Keratinocyte (primary cell): Measurements from ENCODE around the gene MAML2. TPM values are rescaled to one million over a fixed set of nuclear protein-coding genes. Genes with fewer than 3 reads are reported as not detected.

ENCODE experiments used
- DNase-seq: peaks from one replicate; pipeline ENCODE4 v3.0.0-alpha.2; 2011; ENCODE audit warnings: low read depth, missing footprints, low spot score
- FAIRE-seq: peaks from 2 replicates; lab custom pipeline; 2011; peaks lifted over from hg19 to GRCh38; lab: Jason Lieb, UNC
- H2AFZ ChIP-seq: 2 replicates; pipeline ENCODE4 v1.6.0; 2012; ENCODE audit warnings: low read length, control low read depth, inconsistent platforms; ENCODE audit not compliant: control insufficient read depth
- H3K27ac ChIP-seq: 2 replicates; pipeline ENCODE4 v1.5.1; 2011; ENCODE audit warnings: low read length; ENCODE audit not compliant: control insufficient read depth, insufficient read depth
- H3K27me3 ChIP-seq: 3 replicates; pipeline ENCODE4 v1.6.0; 2011; ENCODE audit warnings: low read length; ENCODE audit not compliant: control insufficient read depth, insufficient read depth; ENCODE audit errors: extremely low read depth
- H3K36me3 ChIP-seq, 2 experiments: 2 replicates in 1 of 2; 3 replicates in 1 of 2; pipeline ENCODE4 v1.5.1; 2011; ENCODE audit warnings: low read length in 2 of 2, mild to moderate bottlenecking in 1 of 2; ENCODE audit not compliant: control insufficient read depth in 2 of 2, insufficient read depth in 2 of 2; ENCODE audit errors: extremely low read depth in 1 of 2
- H3K4me1 ChIP-seq: 3 replicates; pipeline ENCODE4 v1.5.1; 2011; ENCODE audit warnings: low read length; ENCODE audit not compliant: control insufficient read depth, insufficient read depth; ENCODE audit errors: extremely low read depth
- H3K4me2 ChIP-seq: 3 replicates; pipeline ENCODE4 v1.6.0; 2011; ENCODE audit warnings: low read depth, low read length; ENCODE audit not compliant: control insufficient read depth, insufficient read depth; ENCODE audit errors: extremely low read depth
- H3K4me3 ChIP-seq, 3 experiments: fragments of 200-600 bp in 1 of 3; sonication (generic) in 1 of 3; 2 replicates in 2 of 3; 3 replicates in 1 of 3; pipeline ENCODE4 v1.5.1; 2011 to 2016; ENCODE audit warnings: low read length in 3 of 3, mild to moderate bottlenecking in 3 of 3, control low read depth in 2 of 3, inconsistent platforms in 1 of 3, low read depth in 1 of 3, mixed read lengths in 1 of 3, mixed run types in 1 of 3, moderate library complexity in 1 of 3; ENCODE audit not compliant: control insufficient read depth in 2 of 3, insufficient read depth in 2 of 3; ENCODE audit errors: extremely low read depth in 1 of 3
- H3K79me2 ChIP-seq: 2 replicates; pipeline ENCODE4 v1.6.0; 2012; ENCODE audit warnings: low read length; ENCODE audit not compliant: control insufficient read depth, insufficient read depth
- H3K9ac ChIP-seq: 3 replicates; pipeline ENCODE4 v1.6.0; 2011; ENCODE audit warnings: low read length; ENCODE audit not compliant: control insufficient read depth, insufficient read depth; ENCODE audit errors: extremely low read depth
- H3K9me1 ChIP-seq: 3 replicates; pipeline ENCODE4 v1.6.0; 2011; ENCODE audit warnings: low read length; ENCODE audit not compliant: control insufficient read depth, insufficient read depth; ENCODE audit errors: extremely low read depth
- H3K9me3 ChIP-seq: 2 replicates; pipeline ENCODE4 v1.5.1; 2012; ENCODE audit warnings: low read depth, low read length; ENCODE audit not compliant: control insufficient read depth
- H4K20me1 ChIP-seq: 3 replicates; pipeline ENCODE4 v1.6.0; 2011; ENCODE audit warnings: low read length; ENCODE audit not compliant: control insufficient read depth, insufficient read depth; ENCODE audit errors: extremely low read depth
- EZH2 ChIP-seq: IDR thresholded peaks from one replicate; pipeline ENCODE4 v1.6.1; 2012; ENCODE audit warnings: inconsistent platforms, mild to moderate bottlenecking, low read length, moderate library complexity
- dilution Hi-C: fragments of 300-500 bp; cut with MboI; formaldehyde crosslinking; loops from one replicate; pipeline ENCODE4 v1.7.0; 2020; ENCODE audit warnings: low sequenced_read_pairs; ENCODE audit not compliant: extremely low pct_ligation_motif_present
- polyA plus RNA-seq, 5 experiments: library from polyadenylated mRNA; depleted of rRNA in 3 of 5; stranded (reverse) in 3 of 5; stranded (forward) in 1 of 5; unstranded in 1 of 5; fragments of >200 nt; gene quantifications; 1 replicate in 1 of 5; 2 replicates in 3 of 5; 3 replicates in 1 of 5; pipeline versions ENCODE4 v1.2.1 to v1.2.3, GENCODE V29; 2011 to 2012; ENCODE audit warnings: missing spikeins in 2 of 5, low read depth in 1 of 5, low replicate concordance in 1 of 5
- TF ChIP-seq, protein P1 (sequence below), 3 experiments: IDR thresholded peaks in 1 of 3; conservative IDR thresholded peaks in 1 of 3; optimal IDR thresholded peaks in 1 of 3; 2 replicates in 2 of 3; 3 replicates in 1 of 3; pipeline versions ENCODE3 to v1.5.1; 2011; ENCODE audit warnings: low read length in 3 of 3, mild to moderate bottlenecking in 3 of 3, moderate library complexity in 2 of 3, control low read depth in 1 of 3, inconsistent platforms in 1 of 3; ENCODE audit not compliant: insufficient read depth in 2 of 3; ENCODE audit errors: extremely low read depth in 1 of 3

Gene MAML2
- polyA plus RNA-seq, 1 donor (not counting 4 experiments of a cell fraction or from before 2014, with no cell fraction given) = 4.2 TPM

DNA sequence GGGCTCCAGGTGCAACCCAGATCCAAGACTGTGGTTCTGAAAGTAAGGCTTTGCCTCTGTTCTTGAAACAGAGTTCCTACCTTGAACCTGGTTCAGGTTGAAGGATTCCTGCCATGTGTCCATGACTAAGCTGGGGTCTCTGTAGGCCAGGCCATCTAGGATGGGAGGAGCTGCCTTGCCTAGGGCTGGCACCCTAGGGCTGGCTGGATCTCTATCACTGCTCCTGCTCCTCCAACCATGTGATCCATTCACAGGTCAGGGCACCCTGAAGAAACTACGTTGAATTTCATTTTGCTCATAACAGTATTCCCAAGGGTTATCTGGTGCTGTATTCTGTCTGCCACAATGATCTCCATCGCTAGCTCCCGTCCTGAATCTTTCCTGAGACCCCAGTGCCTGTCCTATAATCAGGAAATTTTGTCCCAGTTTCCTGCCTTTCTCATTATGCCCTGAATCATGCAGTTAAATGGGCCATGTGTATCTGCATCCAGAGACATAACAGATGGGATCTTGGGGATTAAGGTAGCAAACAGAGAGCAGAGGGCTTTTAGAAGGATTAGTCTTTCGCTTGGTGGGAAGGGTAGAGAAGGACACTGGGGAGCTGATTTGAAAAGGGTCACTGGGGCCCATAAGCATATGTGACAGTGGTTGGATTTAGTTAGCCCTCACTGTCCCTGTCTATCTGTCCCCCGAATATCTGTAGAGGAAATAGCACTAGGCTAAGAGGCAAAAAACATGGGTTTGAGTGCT lies 320.9 kb downstream of the MAML2 start:
- FAIRE-seq (no peak), DNase-seq (no peak)
- TF ChIP-seq, protein P1, sequence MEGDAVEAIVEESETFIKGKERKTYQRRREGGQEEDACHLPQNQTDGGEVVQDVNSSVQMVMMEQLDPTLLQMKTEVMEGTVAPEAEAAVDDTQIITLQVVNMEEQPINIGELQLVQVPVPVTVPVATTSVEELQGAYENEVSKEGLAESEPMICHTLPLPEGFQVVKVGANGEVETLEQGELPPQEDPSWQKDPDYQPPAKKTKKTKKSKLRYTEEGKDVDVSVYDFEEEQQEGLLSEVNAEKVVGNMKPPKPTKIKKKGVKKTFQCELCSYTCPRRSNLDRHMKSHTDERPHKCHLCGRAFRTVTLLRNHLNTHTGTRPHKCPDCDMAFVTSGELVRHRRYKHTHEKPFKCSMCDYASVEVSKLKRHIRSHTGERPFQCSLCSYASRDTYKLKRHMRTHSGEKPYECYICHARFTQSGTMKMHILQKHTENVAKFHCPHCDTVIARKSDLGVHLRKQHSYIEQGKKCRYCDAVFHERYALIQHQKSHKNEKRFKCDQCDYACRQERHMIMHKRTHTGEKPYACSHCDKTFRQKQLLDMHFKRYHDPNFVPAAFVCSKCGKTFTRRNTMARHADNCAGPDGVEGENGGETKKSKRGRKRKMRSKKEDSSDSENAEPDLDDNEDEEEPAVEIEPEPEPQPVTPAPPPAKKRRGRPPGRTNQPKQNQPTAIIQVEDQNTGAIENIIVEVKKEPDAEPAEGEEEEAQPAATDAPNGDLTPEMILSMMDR (optimal IDR thresholded peaks at IDR 0.05 in 1 of 3, IDR thresholded peaks at IDR 0.05 in 1 of 3, conservative IDR thresholded peaks at IDR 0.05 in 1 of 3; ENCODE audit: extremely low read depth in 1 of 3, insufficient read depth in 2 of 3, low read length in 3 of 3) = no peak
- TF ChIP-seq EZH2 = no peak
- dilution Hi-C loops = no loop called here
- H4K20me1 ChIP-seq = no peaks in the 10 kb centered on the region
- H3K9me1 ChIP-seq = no peaks in the 10 kb centered on the region
- no peak overlapping the region for H2AFZ ChIP-seq
- H3K4me1 ChIP-seq = no peaks in the 10 kb centered on the region
- H3K4me2 ChIP-seq = no peak overlapping the region
- H3K79me2 ChIP-seq = no peaks in the 10 kb centered on the region
- H3K9me3 ChIP-seq = no peaks in the 10 kb centered on the region
- no peak overlapping the region for H3K27ac ChIP-seq
- H3K36me3 ChIP-seq = peaks cover 0 to 1% of the 10 kb centered on the region in 2 experiments
- H3K9ac ChIP-seq = no peak overlapping the region
- H3K27me3 ChIP-seq = no peaks in the 10 kb centered on the region
- H3K4me3 ChIP-seq = no peak overlapping the region

DNA sequence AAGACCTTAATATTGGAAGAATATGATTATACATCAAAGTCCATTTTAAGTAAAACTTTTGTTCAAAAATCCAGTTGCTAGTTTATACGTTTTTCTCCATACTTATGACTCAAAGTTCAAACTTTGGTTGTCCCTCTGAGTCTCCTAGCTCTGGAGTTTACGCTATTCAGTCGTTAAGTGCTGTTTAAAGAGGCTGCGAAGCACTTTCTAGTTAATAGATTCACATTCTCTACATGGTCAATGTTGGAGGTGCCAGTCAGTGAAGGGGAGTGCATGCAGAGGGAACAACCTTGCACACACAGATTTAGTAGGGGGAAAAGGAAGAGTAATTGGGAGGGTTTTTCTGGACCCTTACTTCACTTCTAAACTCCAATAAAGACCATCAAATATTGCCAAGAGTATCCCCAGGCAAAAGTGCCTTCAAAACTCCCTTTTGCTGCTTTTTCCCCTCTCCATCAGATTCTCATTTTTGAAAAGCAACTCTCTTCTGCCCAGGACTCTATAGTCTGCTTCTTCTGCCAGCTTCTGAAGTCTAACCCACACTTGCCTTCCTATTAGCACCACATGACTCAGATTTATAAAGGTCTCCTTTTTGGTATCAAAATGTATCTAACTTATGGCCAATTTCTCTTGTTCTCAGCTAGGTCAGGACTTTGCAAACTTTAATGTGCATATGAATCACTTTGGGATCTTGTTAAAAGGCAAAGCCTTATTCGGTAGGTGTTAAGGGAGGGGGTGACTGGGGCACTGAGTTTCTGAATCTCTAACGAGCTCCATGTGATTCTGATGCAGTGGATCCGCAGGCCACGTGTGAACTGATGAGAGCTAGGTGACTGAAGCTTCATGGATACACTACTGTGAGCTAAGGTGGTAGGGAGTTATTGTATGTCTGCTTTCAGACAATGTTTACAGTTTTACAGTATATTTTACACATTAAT lies 322.9 kb downstream of the MAML2 start:
- Histone ChIP-seq H2AFZ (no peak overlapping the region), H3K4me3 (no peak overlapping the region), H4K20me1 (no peaks in the 10 kb centered on the region), H3K79me2 (no peaks in the 10 kb centered on the region), H3K4me1 (no peaks in the 10 kb centered on the region), H3K9me3 (no peaks in the 10 kb centered on the region), H3K27me3 (no peaks in the 10 kb centered on the region), H3K27ac (no peak overlapping the region), H3K9me1 (no peaks in the 10 kb centered on the region), H3K9ac (no peak overlapping the region), H3K4me2 (no peak overlapping the region), H3K36me3 (peaks cover 0 to 1% of the 10 kb centered on the region in 2 experiments)
- dilution Hi-C loops = no loop called here
- FAIRE-seq (no peak), DNase-seq (no peak)
- TF ChIP-seq, protein P1 (optimal IDR thresholded peaks at IDR 0.05 in 1 of 3, IDR thresholded peaks at IDR 0.05 in 1 of 3, conservative IDR thresholded peaks at IDR 0.05 in 1 of 3; ENCODE audit: extremely low read depth in 1 of 3, insufficient read depth in 2 of 3, low read length in 3 of 3) = no peak
- TF ChIP-seq EZH2 = no peak
